ENCODE measurements around the gene OCIAD1. TPM values are rescaled to one million over a fixed set of nuclear protein-coding genes. Genes with fewer than 3 reads are reported as not detected.

The OCIAD1 gene
- total and polyA plus RNA-seq, 10 of the 15 experiments (the other 5 are each of a cell fraction or from before 2014, with no cell fraction given) = 89.1 to 196 (median 136) TPM

DNA sequence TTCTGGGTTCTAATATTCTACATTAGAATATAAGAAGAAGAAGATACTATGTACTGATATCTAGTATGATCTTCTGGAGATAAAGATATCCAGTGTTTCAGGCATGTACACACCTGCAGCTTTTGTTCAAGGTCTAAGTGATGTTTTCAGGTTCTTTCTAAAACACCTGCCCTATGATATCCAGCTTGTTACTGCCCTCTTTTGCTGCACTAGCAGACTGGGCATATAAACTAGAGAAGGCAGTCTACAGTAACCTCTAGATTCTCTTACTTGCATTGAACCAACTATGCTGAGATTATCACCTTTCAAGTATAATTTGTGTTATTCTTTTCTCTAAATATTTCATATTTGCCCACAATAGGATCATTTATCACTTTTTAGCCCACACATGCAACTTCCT lies 48.9 kb upstream of the OCIAD1 start:
- RAD21 ChIA-PET (ENCODE audit: unreplicated experiment) = interaction anchor here (1.2 to 3.8 kb wide), 3 partner anchors 18 to 204 kb away, joined by 3 to 12 read pairs (median 4); no protein-coding TSS in a partner anchor
- in situ Hi-C loops (cut with MboI) = no loop called here
- intact Hi-C loops (cut with micrococcal nuclease; ENCODE audit: unreplicated experiment) = loop anchor here (2.0 to 5.0 kb wide), 2 partner anchors 125 to 205 kb away; partner anchors contain the start of gene OCIAD2

DNA sequence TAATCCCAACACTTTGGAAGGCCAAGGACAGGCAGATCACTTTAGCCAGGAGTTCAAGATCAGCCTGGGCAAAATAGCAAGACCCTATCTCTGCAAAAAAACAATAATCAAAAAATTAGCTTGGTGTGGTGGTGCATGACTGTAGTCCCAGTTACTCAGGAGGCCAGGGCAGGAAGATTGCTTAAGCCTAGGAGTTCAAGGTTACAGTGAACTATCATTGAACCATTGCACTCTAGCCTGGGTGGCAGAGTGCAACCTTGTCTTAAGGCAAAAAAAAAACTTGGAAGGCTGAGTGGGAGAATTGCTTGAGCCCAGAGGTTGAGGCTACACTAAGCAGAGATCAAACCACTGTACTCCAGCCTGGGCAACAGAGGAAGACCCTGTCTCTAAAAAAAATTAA lies 45.6 kb upstream of the OCIAD1 start:
- FAIRE-seq (no peak), DNase-seq (ENCODE audit: low read depth, low spot score) (no peak), ATAC-seq (no peak)
- in situ Hi-C loops (cut with MboI) (no loop called here), intact Hi-C loops (cut with micrococcal nuclease; ENCODE audit: unreplicated experiment) (no loop called here)
- no peak overlapping the region for H3K9ac ChIP-seq (ENCODE audit: control insufficient read depth, insufficient read depth, low read length)
- BruUV-seq (replicated peaks) = no TSS peak
- no peak overlapping the region for H3K4me3 ChIP-seq
- ChIA-PET POLR2A (interaction anchor here (0.5 kb wide), 1 partner anchor 444 kb away, joined by 4 read pairs; the partner anchor contains the start of gene SLAIN2), RAD21 (ENCODE audit: unreplicated experiment) (no interaction called here), SMC1A (ENCODE audit: uncharacterized antibody, unreplicated experiment) (no interaction called here), CTCF (no interaction called here)
- H3K36me3 ChIP-seq (ENCODE audit: control insufficient read depth in 2 of 2, insufficient read depth in 2 of 2, low read length in 1 of 2) = no peaks in the 10 kb centered on the region
- H3K27ac ChIP-seq (ENCODE audit: control insufficient read depth, insufficient read depth) = no peak overlapping the region
- no peaks in the 10 kb centered on the region for H3K79me2 ChIP-seq (ENCODE audit: control insufficient read depth, insufficient read depth, low read length)
- H3K27me3 ChIP-seq (replicated peaks in 1 of 2; ENCODE audit: control insufficient read depth in 2 of 2, insufficient read depth in 2 of 2, low read length in 1 of 2) = no peaks in the 10 kb centered on the region
- H3K9me3 ChIP-seq (replicated peaks; ENCODE audit: control insufficient read depth, insufficient read depth, low read length) = no peaks in the 10 kb centered on the region
- H3K4me1 ChIP-seq (ENCODE audit: control insufficient read depth, insufficient read depth, low read length) = no peaks in the 10 kb centered on the region
- H4K20me1 ChIP-seq (ENCODE audit: control insufficient read depth, insufficient read depth) = no peaks in the 10 kb centered on the region
- H2AFZ ChIP-seq (ENCODE audit: control insufficient read depth, low read depth, low read length) = no peak overlapping the region
- H3K4me2 ChIP-seq (ENCODE audit: control insufficient read depth, insufficient read depth) = no peak overlapping the region
- TF ChIP-seq ZNF622 (IDR thresholded peaks at IDR 0.05) (no peak), ZNF217 (IDR thresholded peaks at IDR 0.05) (no peak), NR2C1 (IDR thresholded peaks at IDR 0.05) (no peak), IKZF1 (conservative IDR thresholded peaks at IDR 0.05) (no peak), JUNB (IDR thresholded peaks at IDR 0.05) (no peak)
- TF ChIP-seq, protein P1, sequence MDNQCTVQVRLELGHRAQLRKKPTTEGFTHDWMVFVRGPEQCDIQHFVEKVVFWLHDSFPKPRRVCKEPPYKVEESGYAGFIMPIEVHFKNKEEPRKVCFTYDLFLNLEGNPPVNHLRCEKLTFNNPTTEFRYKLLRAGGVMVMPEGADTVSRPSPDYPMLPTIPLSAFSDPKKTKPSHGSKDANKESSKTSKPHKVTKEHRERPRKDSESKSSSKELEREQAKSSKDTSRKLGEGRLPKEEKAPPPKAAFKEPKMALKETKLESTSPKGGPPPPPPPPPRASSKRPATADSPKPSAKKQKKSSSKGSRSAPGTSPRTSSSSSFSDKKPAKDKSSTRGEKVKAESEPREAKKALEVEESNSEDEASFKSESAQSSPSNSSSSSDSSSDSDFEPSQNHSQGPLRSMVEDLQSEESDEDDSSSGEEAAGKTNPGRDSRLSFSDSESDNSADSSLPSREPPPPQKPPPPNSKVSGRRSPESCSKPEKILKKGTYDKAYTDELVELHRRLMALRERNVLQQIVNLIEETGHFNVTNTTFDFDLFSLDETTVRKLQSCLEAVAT (IDR thresholded peaks at IDR 0.05) = no peak
- TF ChIP-seq, protein P2, sequence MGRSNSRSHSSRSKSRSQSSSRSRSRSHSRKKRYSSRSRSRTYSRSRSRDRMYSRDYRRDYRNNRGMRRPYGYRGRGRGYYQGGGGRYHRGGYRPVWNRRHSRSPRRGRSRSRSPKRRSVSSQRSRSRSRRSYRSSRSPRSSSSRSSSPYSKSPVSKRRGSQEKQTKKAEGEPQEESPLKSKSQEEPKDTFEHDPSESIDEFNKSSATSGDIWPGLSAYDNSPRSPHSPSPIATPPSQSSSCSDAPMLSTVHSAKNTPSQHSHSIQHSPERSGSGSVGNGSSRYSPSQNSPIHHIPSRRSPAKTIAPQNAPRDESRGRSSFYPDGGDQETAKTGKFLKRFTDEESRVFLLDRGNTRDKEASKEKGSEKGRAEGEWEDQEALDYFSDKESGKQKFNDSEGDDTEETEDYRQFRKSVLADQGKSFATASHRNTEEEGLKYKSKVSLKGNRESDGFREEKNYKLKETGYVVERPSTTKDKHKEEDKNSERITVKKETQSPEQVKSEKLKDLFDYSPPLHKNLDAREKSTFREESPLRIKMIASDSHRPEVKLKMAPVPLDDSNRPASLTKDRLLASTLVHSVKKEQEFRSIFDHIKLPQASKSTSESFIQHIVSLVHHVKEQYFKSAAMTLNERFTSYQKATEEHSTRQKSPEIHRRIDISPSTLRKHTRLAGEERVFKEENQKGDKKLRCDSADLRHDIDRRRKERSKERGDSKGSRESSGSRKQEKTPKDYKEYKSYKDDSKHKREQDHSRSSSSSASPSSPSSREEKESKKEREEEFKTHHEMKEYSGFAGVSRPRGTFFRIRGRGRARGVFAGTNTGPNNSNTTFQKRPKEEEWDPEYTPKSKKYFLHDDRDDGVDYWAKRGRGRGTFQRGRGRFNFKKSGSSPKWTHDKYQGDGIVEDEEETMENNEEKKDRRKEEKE (IDR thresholded peaks at IDR 0.05) = no peak
- TF ChIP-seq, protein P3, sequence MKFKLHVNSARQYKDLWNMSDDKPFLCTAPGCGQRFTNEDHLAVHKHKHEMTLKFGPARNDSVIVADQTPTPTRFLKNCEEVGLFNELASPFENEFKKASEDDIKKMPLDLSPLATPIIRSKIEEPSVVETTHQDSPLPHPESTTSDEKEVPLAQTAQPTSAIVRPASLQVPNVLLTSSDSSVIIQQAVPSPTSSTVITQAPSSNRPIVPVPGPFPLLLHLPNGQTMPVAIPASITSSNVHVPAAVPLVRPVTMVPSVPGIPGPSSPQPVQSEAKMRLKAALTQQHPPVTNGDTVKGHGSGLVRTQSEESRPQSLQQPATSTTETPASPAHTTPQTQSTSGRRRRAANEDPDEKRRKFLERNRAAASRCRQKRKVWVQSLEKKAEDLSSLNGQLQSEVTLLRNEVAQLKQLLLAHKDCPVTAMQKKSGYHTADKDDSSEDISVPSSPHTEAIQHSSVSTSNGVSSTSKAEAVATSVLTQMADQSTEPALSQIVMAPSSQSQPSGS (IDR thresholded peaks at IDR 0.05; ENCODE audit: low read length) = no peak

More for the DNA sequence above, 48.9 kb upstream of the OCIAD1 start:
- ATAC-seq (no peak), FAIRE-seq (no peak), DNase-seq (ENCODE audit: low read depth, low spot score) (no peak)
- Histone ChIP-seq H3K4me2 (ENCODE audit: control insufficient read depth, insufficient read depth) (no peak overlapping the region), H3K4me1 (ENCODE audit: control insufficient read depth, insufficient read depth, low read length) (0 out of 2 replicates have a peak, but pooled peaks cover 2% of the 10 kb centered on the region), H4K20me1 (ENCODE audit: control insufficient read depth, insufficient read depth) (no peaks in the 10 kb centered on the region), H3K4me3 (no peak overlapping the region), H3K9me3 (replicated peaks; ENCODE audit: control insufficient read depth, insufficient read depth, low read length) (no peaks in the 10 kb centered on the region), H2AFZ (ENCODE audit: control insufficient read depth, low read depth, low read length) (no peak overlapping the region; the same call in 1 of the 2 replicates), H3K27ac (ENCODE audit: control insufficient read depth, insufficient read depth) (no peak overlapping the region), H3K9ac (ENCODE audit: control insufficient read depth, insufficient read depth, low read length) (no peak overlapping the region), H3K27me3 (replicated peaks in 1 of 2; ENCODE audit: control insufficient read depth in 2 of 2, insufficient read depth in 2 of 2, low read length in 1 of 2) (no peaks in the 10 kb centered on the region), H3K79me2 (ENCODE audit: control insufficient read depth, insufficient read depth, low read length) (peaks cover 30% of the 10 kb centered on the region), H3K36me3 (ENCODE audit: control insufficient read depth in 2 of 2, insufficient read depth in 2 of 2, low read length in 1 of 2) (no peaks in the 10 kb centered on the region)
- peak; percentile 22; the same call in 1 of the 2 replicates for TF ChIP-seq RAD21 (IDR thresholded peaks at IDR 0.05; ENCODE audit: insufficient read depth, low read depth, low read length)
- TF ChIP-seq RB1 (IDR thresholded peaks at IDR 0.05; ENCODE audit: borderline replicate concordance) = no peak
- TF ChIP-seq MXI1 (IDR thresholded peaks at IDR 0.05; ENCODE audit: low read depth, low read length) = no peak
- CTCF ChIA-PET = interaction anchor here (0.5 to 5.9 kb wide), 9 partner anchors 8 to 477 kb away, joined by 3 to 38 read pairs (median 3); no protein-coding TSS in a partner anchor
- POLR2A ChIA-PET = no interaction called here
- SMC1A ChIA-PET (ENCODE audit: uncharacterized antibody, unreplicated experiment) = interaction anchor here (0.8 to 2.5 kb wide), 5 partner anchors 47 to 204 kb away, joined by 3 to 9 read pairs (median 3); no protein-coding TSS in a partner anchor
- no TSS peak for BruUV-seq (replicated peaks)

Measured in GM12878 (cell line).